CD4-positive, alpha-beta T cell treated with Interleukin-4 for 4 hours (primary cell): ENCODE data around the gene HASPIN.
"Not testable (repeated sequence)": the region's sequence is repeated elsewhere in the genome, so short reads cannot be mapped to it uniquely, and the experiment has no call there.

ENCODE experiments used
- DNase-seq: peaks from one replicate; pipeline ENCODE4 v3.0.0-alpha.2; 2020

HASPIN gene

DNA sequence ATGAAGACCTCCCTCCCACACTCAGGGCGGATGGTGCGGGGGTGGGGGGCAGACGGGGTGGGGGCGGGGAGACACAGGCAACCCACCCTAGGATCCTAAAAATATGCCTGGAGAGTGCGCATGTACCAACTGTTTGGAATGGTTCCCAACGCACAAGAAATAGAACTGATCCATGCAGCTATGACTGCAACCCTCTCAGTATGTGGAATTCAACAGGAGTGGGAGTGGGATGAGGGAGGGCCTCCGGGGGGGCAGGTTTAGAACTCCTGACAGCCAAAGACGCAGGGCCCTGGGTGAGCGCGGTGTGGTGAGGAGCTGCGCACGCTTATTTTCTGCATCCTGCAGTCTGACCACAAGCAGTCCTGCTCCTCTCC, 26.6 kb upstream of the HASPIN start:
- no peak for DNase-seq

DNA sequence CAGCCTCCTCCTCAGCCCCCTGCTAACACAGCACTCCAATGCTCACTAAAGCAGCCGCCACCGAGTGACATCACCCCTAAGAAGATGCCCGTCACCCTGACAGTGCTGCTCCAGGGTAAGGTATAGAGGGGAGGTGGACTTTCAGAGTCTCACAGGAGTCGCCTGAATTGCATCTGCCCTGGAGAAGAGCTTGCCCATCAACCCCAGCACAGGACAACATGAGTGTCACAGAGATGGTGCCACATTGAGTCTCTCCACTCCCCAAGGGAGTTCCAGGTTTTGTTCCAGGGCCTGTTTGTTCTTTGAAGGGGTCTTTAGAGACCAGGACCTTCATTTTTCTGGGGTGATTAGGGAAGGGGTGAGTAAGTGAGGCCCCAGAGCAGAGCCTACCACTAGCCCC, 25.6 kb upstream of the HASPIN start:
- DNase-seq = no peak

DNA sequence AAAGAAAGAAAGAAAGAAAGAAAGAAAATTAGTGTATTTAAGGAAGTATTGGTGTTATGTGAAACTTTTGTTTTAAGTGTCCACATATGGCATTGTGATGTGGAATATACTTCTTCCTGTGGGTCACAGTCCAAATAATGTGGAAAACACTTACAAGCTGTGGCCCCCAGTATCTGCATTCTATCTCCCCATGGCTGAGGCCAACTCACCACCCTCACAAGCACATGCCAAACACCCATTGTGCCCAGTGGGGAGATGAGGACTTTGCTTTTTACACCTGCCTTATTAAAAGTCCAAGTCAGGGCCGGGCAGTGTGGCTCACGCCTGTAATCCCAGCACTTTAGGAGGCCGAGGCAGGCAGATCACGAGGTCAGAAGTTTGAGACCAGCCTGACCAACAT, 23.8 kb upstream of the HASPIN start:
- no peak for DNase-seq

DNA sequence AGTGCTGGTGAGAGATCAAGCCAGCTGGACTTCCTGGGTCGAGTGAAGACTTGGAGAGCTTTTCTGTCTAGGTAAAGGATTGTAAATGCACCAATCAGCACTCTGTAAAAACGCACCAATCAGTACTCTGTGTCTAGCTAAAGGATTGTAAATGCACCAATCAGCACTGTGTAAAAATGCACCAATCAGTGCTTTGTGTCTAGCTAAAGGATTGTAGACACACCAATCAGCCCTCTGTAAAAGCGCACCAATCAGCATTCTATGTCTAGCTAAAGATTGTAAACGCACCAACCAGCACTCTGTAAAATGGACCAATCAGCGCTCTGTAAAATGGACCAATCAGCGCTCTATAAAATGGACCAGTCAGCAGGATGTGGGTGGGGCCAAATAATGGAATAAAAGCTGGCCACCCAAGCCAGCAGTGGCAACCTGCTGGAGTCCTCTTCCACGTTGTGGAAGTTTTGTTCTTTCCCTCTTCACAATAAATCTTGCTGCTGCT, 21.6 kb upstream of the HASPIN start:
- DNase-seq = not testable (repeated sequence)

DNA sequence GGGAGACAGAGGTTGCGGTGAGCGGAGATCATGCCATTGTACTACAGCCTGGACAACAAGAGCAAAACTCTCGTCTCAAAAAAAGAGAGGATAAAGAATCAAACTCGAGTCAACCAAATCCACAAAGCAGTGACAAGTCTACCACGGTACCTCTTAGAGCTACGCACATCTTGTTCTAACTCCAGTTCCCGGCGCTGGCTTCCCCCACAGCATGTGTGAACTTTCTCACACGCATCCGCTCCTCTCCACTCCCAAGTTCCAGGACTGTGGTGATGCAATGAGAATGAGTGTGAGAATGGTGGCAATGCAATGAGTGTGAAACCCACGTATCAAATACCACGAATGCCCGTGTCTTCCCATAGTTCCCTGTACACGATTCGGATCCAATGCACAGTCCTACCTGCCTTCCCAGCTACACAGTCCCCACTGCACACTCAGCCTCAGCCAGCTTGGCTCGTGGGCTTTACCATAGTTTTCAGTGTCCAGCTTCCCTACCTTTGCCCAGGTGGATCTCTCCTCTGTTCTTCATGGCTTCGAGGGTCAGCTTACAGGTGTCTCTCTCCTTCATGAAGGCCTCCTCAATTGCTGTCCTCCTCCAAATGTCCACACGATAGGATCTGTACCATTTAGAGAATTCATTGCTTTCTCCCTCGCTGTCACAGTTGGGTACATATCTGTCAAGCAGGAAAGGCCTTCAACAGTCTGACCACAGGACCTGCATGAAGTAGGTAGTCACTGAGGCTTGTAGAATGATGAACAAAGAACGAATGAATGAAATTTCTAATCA, 18.6 kb upstream of the HASPIN start:
- no peak for DNase-seq

DNA sequence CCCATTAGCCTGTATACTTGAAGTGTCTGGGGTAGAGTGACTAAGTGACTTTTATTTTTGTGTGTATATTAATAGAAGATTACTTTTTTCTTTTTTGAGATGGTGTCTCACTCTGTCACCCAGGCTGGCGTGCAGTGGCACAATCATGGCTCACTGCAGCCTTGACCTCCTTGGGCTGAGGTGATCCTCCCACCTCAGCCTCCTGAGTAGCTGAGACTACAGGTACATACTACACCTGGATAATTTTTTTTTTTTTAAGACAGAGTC, 18.1 kb upstream of the HASPIN start:
- not testable (repeated sequence) for DNase-seq

DNA sequence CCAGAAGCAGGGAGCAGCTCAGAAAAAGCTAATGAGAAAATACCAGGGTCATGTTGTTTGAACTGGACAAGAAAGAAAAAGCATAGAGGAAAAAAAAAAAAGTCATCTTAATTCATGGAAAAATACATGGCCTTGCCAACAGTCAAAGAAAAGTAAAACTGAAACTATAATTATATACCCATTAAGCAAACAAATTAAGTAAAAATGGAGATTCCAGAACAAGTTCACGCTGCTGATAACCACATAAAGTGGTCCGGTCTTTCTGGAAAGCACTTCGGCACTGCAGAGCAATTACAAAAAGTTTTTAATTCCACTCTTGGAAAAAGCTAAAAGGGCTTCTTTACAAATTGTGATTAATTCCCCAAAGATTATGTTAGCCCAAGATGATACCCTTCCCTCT, 15.3 kb upstream of the HASPIN start:
- DNase-seq = no peak

DNA sequence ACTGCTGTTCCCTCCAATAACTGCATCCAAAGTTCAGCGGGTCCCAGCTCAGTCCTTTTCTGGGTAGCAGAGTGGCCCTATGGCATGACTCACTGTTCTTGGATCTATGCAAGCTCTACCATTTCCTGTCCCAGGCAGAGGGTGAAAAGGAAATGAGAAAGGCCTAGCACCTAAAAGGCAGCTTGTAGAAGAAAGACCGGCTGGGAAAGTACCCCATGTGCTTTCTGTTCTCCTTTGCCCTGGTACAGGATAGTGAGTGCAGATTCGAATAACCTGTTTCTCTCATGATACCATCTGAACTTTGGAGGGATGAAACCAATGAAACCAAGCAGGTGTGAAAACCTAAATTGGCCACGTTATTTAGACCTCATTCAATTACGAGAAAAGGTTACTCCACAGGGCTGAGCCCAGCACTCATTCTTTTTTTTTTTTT, 12.7 kb upstream of the HASPIN start:
- DNase-seq = peak; percentile 96

DNA sequence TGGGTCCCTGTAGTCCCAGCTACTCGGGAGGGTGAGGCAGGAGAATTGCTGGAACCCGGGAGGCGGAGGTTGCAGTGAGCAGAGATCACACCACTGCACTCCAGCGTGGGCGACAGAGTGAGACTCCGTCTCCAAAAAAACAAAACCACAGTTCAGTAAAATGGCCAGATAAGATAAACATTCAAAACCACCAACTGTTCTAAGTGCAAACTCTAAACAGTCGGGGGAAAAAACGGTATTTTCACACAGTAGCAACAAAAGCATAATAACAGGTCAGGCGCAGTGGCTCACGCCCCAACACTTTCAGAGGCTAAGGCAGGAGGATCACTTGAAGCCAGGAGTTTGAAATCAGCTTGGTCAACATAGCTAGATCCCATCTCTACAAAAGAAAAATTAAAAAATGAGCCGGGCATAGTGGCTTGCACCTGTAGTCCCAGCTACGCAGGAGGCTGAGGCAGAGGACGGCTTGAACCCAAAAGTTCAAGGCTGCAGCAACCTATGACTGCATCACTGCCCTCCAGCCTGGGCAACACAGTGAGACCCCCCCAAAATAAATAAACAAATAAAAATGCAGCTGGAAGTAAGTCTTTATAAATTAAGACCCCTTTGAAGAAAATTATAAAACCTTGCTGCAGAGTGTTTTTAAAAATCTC, 10.8 kb upstream of the HASPIN start:
- peak; percentile 37 for DNase-seq

DNA sequence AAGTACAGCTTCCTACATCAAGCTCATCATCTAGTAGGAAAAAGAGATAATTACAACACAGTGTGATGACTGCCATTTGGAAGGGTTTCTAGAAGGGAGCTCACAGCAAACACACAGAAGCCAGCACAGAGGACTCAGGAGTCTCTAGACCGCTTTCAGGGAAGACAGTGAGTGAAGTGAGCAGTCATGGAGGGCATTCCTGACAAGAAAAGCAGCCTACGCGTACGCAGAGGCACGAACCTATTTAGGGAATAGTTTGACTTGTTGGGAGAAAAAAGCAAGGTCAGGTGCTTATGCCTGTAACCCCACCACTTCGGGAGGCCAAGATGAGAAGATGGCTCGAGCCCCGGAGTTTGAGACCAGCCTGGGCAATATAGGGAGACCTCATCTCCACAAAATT, 8.4 kb upstream of the HASPIN start:
- DNase-seq = no peak

DNA sequence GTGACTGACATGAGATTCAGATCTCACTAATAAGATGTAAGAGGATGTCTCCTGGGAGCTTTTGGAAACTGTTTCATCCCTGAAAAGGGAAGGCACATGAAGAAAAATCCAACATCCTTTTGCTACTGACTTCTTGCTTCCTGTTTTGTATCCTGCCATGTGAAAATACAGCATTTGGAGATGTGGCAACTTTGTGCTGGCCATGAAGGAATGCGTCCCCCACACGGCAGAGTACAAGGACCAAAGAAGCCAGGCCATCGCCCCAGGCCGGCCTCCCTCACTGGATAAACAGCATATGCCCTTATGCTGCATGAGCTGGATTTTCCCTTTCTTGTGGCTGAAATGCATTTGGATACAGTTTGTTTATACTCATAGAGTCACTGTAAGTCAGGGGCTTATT, 5.5 kb upstream of the HASPIN start:
- no peak for DNase-seq

DNA sequence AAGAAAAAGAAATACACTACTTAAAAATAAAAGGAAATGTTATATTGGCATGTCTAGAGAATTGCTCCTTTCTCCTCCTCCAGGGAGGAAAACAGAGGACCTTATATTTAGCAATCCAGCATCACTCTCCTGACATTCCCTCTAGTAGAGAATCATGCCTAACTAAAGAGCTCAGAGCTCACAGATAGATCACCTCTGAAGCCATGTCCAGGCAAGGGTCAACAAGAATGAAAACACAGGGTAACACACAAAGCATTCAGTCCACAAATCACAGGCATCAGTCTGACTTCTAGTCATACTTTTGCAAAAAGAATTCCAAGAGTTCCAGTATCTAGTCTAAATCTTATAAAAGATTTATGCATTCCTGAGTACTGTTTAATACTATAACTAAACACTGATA, 4.4 kb upstream of the HASPIN start:
- DNase-seq = no peak

DNA sequence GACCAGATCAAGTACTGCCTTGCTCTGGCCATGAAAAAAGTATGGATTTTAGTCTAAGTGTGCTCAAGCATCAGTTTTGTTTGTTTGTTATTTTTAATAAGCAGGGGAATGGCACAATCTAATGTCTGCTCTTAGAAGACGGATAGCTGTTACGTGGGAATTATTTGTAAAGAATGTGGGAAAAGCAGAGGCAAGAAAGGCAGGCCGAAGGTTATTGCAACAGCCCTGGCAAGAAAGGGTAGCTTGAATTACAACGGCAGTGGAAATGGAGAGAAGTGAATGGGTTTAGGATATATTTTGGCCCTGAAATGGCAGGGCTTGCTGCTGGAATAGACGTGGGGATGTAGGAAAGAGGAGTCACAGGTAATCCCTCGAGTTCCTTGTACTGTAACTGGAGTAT, 987 bp upstream of the HASPIN start:
- DNase-seq = no peak

DNA sequence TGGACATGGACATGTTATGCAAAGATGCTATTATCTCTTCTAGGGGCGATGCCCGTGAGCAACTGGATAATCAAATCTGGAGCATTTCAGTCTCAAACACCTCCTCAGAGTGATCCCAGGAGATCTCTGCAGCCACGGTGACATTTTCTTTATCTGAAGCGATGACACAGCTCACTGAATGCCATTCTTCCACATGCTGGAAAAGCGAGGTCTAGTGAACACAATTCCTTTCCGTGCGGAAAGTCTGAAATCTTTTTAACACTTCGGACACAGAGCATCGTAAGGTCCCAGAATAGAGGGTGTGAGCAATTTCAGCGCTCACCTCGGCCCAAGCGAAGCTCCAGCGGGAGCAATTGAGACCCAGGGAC, 531 bp upstream of the HASPIN start:
- no peak for DNase-seq

DNA sequence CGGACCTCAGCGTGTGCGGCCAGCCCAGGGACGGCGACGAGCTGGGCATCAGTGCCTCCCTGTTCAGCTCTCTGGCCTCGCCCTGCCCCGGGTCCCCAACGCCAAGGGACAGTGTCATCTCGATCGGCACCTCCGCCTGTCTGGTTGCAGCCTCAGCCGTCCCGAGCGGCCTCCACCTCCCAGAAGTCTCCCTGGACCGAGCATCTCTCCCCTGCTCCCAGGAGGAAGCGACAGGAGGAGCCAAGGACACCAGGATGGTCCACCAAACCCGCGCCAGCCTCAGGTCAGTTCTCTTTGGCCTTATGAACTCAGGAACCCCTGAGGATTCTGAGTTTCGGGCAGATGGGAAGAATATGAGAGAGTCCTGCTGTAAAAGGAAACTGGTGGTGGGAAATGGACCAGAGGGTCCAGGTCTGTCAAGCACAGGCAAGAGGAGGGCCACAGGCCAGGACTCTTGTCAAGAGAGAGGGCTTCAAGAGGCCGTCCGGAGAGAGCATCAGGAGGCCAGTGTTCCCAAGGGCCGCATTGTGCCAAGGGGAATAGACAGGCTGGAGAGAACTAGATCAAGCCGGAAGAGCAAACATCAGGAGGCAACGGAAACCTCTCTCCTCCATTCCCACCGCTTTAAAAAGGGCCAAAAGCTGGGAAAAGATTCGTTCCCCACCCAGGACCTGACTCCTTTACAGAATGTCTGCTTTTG, 825 bp downstream of the HASPIN start:
- DNase-seq = no peak

DNA sequence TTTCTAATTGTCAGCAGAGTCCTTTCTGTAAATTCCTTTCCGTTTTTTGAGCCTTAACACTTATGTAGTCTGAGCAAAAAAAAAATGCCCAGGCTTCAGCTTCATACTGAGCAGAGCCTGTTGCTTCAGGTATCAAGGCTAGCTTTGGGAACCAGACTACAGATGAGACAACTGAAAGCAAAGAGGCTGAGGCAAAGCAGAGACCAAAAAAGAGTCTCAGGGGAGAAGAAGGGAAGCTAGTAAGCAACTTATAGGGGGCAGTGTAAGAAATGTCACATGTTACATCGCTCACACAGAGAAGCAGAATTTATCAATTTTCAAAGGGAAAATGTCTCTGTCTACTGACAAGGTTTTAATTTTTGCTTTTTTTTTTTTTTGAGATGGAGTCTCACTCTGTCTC, 3.3 kb downstream of the HASPIN start:
- DNase-seq = no peak

DNA sequence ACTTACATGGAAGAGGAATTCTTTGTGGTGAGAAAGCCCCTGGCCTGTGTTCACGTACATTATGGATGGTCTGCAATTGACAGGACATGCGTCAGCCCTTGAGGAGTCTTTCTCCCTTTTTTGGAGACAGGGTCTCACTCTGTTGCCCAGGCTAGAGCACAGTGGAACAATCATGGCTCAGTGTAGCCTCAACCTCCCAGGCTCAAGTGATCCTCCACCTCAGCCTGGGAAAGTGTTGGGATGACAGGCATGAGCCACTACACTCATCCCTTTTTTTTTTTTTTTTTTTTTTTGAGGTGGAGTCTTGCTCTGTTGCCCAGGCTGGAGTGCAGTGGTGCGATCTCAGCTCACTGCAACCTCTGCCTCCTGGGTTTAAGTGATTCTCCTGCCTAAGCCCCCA, 4.4 kb downstream of the HASPIN start:
- not testable (repeated sequence) for DNase-seq

DNA sequence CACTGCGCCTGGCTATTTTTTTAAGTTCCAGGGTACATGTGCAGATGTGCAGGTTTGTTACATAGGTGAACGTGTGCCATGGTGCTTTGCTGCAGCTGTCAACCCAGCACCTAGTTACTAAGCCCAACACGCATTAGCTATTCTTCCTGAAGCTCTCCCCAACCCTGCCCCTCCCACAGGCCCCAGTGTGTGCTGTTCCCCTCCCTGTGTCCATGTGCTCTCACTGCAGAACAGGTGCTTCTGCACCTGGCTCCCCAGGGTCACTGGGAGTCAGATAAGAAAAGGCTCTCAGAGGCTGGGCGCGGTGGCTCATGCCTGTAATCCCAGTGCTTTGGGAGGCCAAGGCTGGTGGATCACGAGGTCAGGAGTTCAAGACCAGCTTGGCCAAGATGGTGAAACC, 6.2 kb downstream of the HASPIN start:
- DNase-seq = no peak

DNA sequence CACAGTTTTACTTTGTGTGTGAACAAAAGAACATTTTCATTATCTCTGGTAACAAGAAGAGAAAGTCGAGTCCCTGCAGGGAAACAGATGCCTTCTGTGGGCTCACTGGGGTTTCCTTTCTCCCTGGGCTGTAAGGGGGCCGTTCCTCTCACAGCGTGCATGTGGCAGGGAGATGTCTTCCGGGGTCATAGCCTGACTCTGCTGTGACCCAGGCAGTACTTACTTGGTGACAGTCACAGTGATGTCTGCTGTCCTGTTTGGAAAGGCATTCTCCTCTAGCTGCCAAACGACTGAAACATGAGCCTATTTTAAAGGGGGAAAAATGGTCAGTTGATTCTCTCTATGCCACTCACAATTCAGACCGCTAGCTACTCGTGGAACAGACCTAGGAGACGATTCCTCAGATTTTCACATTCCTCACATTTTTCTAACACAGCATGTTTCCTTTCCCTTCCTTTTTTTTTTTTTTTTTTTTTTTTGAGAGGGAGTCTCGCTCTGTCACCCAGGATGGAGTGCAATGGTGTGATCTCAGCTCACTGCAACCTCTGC, 7.3 kb downstream of the HASPIN start:
- DNase-seq = no peak

DNA sequence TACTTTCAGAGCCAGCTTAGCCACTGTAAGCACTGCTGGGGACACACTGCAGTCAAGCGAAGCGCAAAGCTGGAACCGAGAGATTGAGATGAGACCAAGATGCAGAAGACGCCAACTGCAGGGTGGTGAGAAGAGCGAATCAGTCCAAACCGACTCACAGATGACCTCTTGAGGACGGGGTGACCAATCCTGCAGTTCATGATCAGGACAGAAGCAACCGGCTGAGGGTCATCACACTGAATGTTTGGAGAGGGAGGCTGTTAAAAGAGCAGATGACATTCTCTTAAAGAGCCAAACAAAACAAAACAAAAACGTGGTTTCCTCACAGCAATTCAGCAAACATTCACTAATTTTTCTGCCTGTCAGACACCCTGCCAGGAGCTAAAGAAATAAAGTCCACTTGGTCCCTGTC, 8.5 kb downstream of the HASPIN start:
- DNase-seq = no peak

DNA sequence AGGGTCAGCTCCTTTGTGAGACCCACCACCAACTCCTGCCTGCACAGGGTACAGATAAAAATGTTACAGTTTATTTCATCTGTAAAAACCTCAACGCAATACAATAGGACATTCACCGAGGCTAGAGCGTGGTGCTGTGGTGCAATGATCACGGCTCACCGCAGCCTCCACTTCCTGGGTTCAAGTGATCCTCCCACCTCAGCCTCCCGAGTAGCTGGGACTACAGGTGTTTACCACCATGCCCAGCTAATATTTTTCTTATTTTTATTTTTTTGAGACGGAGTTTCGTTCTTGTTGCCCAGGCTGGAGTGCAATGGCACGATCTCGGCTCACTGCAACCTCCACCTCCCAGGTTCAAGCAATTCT, 11.2 kb downstream of the HASPIN start:
- DNase-seq = not testable (repeated sequence)

DNA sequence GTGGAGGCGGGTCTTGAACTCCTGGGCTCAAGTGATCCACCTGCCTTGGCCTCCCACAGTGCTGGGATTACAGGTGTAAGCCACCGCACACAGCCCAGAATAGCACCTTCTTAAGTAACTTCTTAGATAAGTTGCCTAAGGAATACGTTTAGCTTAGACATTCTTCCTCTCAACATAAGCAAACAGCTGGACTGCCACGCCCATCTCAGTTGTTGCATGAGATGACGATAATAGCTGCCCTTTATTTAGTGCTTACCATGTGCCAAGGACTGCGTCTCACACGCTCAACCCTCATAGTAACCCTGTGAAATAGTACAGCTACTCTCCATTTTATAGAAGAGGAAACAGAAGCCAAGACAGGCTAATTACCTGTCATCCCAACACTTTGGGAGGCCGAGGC, 11.8 kb downstream of the HASPIN start:
- no peak for DNase-seq

DNA sequence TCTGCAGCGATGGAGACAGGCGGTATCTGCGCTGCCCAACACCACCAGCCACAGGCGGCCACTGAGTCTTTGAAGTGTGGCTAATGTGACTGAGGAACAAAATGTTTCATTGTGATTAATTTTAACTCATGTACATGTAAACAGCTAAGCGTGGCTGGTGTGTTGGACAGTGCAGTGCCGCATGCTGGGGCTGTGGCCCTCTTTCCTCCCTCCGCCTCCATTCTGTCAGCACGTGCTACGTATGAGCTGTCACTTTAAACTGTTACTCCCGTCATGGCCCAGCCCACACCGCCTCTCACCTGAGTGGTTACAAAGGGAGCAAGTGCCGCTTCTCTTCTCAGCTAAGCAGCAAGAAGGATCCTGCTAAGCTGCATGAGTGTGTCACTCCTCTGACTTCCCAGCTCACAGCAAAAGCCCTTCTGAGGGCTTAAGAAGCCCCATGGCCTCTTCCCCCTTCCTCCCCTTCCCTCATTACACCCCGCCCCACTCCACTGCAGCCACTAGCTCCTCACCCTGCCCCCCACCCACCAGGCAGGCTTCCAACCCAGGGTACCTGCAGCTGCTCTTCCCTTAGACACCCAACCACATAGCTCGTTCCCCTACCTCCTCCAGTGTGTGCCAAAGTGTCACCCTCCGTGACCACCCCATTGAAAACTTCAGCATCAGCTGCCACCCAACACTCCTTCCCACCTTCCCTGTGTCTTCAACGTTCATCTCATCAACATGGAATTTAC, 15.0 kb downstream of the HASPIN start:
- peak; percentile 77 for DNase-seq
